Lower leg skin (tissue), 3 donors: ENCODE measurements around the gene ZNF674.

Experiments
- CTCF ChIP-seq, 3 donors: fragments of 450-650 bp; IDR thresholded peaks; one replicate each; pipeline ENCODE4 v1.5.1; 2016; ENCODE audit warnings: antibody characterized with exemption in 3 of 3, mild to moderate bottlenecking in 3 of 3, moderate library complexity in 2 of 3
- POLR2A ChIP-seq, 2 donors: fragments of 450-650 bp; IDR thresholded peaks; one replicate each; pipeline ENCODE4 v1.6.1; 2016 to 2017; ENCODE audit warnings: antibody characterized with exemption in 2 of 2, mild to moderate bottlenecking in 1 of 2, moderate library complexity in 1 of 2

DNA sequence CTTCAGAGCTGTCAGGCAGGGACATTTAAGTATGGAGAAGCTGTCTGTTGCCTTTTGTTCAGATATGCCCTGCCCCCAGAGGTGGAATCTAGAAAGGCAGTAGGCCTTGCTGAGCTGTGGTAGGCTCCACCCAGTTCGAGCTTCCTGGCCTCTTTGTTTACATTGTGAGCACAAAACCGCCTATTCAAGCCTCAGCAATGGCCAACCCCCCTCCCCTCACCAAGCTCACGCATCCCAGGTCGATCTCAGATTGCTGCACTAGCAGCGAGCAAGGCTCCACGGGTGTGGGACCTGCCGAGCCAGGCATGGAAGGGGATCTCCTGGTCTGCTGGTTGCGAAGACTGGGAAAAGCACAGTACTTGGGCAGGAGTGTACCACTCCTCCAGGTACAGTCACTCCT is 59.3 kb downstream of the ZNF674 start:
- TF ChIP-seq CTCF (IDR thresholded peaks at IDR 0.05) (no peak), POLR2A (IDR thresholded peaks at IDR 0.05) (no peak)
